Keratinocyte (primary cell): ENCODE data around the gene IGF2BP1.

Source experiments
- EZH2 ChIP-seq: IDR thresholded peaks from one replicate; pipeline ENCODE4 v1.6.1; 2012; ENCODE audit warnings: inconsistent platforms, mild to moderate bottlenecking, low read length, moderate library complexity
- TF ChIP-seq, protein P1 (sequence below), 3 experiments: IDR thresholded peaks in 1 of 3; conservative IDR thresholded peaks in 1 of 3; optimal IDR thresholded peaks in 1 of 3; 2 replicates in 2 of 3; 3 replicates in 1 of 3; pipeline versions ENCODE3 to v1.5.1; 2011; ENCODE audit warnings: low read length in 3 of 3, mild to moderate bottlenecking in 3 of 3, moderate library complexity in 2 of 3, control low read depth in 1 of 3, inconsistent platforms in 1 of 3; ENCODE audit not compliant: insufficient read depth in 2 of 3; ENCODE audit errors: extremely low read depth in 1 of 3

DNA sequence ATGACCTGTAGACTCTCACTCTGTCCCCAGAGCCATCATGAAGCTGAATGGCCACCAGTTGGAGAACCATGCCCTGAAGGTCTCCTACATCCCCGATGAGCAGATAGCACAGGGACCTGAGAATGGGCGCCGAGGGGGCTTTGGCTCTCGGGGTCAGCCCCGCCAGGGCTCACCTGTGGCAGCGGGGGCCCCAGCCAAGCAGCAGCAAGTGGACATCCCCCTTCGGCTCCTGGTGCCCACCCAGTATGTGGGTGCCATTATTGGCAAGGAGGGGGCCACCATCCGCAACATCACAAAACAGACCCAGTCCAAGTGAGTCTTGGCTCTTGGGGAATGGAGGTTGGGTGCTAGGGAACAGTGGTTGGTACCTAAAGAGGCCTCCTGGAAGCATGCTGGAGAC lies 41.0 kb downstream of the IGF2BP1 start:
- TF ChIP-seq EZH2, result no peak
- TF ChIP-seq, protein P1, sequence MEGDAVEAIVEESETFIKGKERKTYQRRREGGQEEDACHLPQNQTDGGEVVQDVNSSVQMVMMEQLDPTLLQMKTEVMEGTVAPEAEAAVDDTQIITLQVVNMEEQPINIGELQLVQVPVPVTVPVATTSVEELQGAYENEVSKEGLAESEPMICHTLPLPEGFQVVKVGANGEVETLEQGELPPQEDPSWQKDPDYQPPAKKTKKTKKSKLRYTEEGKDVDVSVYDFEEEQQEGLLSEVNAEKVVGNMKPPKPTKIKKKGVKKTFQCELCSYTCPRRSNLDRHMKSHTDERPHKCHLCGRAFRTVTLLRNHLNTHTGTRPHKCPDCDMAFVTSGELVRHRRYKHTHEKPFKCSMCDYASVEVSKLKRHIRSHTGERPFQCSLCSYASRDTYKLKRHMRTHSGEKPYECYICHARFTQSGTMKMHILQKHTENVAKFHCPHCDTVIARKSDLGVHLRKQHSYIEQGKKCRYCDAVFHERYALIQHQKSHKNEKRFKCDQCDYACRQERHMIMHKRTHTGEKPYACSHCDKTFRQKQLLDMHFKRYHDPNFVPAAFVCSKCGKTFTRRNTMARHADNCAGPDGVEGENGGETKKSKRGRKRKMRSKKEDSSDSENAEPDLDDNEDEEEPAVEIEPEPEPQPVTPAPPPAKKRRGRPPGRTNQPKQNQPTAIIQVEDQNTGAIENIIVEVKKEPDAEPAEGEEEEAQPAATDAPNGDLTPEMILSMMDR (optimal IDR thresholded peaks at IDR 0.05 in 1 of 3, IDR thresholded peaks at IDR 0.05 in 1 of 3, conservative IDR thresholded peaks at IDR 0.05 in 1 of 3; ENCODE audit: extremely low read depth in 1 of 3, insufficient read depth in 2 of 3, low read length in 3 of 3), result no peak
